Esophagus muscularis mucosa (tissue), 4 donors: ENCODE results near the gene PIBF1.

Source experiments
- CTCF ChIP-seq, 3 experiments: fragments of 200-600 bp in 2 of 3; fragments of 450-650 bp in 1 of 3; sonication (generic) in 2 of 3; IDR thresholded peaks; one replicate each; pipeline ENCODE4 v1.5.1; 2017 to 2019; ENCODE audit warnings: antibody characterized with exemption in 3 of 3, mild to moderate bottlenecking in 2 of 3, moderate library complexity in 1 of 3
- EP300 ChIP-seq: sonication (generic); formaldehyde crosslinking; IDR thresholded peaks from one replicate; pipeline ENCODE4 v1.6.1; 2017; ENCODE audit warnings: antibody characterized with exemption
- POLR2A ChIP-seq: fragments of 450-650 bp; IDR thresholded peaks from one replicate; pipeline ENCODE4 v1.6.1; 2017; ENCODE audit warnings: antibody characterized with exemption, moderate library complexity, mild to moderate bottlenecking, low read depth
- POLR2AphosphoS5 ChIP-seq, 2 donors: sonication (generic); formaldehyde crosslinking; IDR thresholded peaks; one replicate each; pipeline ENCODE4 v1.6.1; 2017; ENCODE audit warnings: antibody characterized with exemption in 2 of 2

GRCh38 chr13:72931311-72931710, 149.4 kb downstream of the PIBF1 start:
- no peak for TF ChIP-seq POLR2A
- no peak for TF ChIP-seq CTCF (IDR thresholded peaks at IDR 0.05)
- no peak for TF ChIP-seq EP300
- no peak for TF ChIP-seq POLR2AphosphoS5 (IDR thresholded peaks at IDR 0.05)
